SU-DHL-6 (cell line): Measurements from ENCODE around the gene IQSEC3.

Experiments used
- H2AFZ ChIP-seq: fragments of 200-600 bp; sonication (generic); 2 replicates; pipeline ENCODE4 v1.6.1; 2014; ENCODE audit warnings: low read depth, mild to moderate bottlenecking, moderate library complexity, mixed read lengths, antibody characterized with exemption, low read length; ENCODE audit not compliant: severe bottlenecking
- H3F3A ChIP-seq: fragments of 200-600 bp; shearing (Covaris generic); 2 replicates; pipeline ENCODE4 v1.6.0; 2016; ENCODE audit warnings: antibody characterized with exemption, mild to moderate bottlenecking; ENCODE audit not compliant: insufficient read depth
- H3K27ac ChIP-seq: fragments of 200-600 bp; sonication (generic); 2 replicates; pipeline ENCODE4 v1.5.1; 2016; ENCODE audit warnings: low read depth, mild to moderate bottlenecking, low read length, moderate library complexity, mixed read lengths
- H3K27me3 ChIP-seq: fragments of 200-600 bp; sonication (generic), shearing (Covaris generic); 2 replicates; pipeline ENCODE4 v1.6.0; 2014; ENCODE audit warnings: mild to moderate bottlenecking, low read length
- H3K36me3 ChIP-seq: fragments of 200-600 bp; sonication (generic); 2 replicates; pipeline ENCODE4 v1.6.1; 2014; ENCODE audit warnings: mild to moderate bottlenecking, low read length, mixed read lengths
- H3K4me2 ChIP-seq: fragments of 300-600, 200-600 bp; shearing (Covaris generic), sonication (generic); 2 replicates; pipeline ENCODE4 v1.6.0; 2014; ENCODE audit warnings: low read length, low read depth, mild to moderate bottlenecking; ENCODE audit not compliant: poor library complexity, severe bottlenecking
- H3K4me3 ChIP-seq: fragments of 200-600 bp; sonication (generic); 2 replicates; pipeline ENCODE4 v1.5.1; 2014; ENCODE audit warnings: antibody characterized with exemption, low read length, mild to moderate bottlenecking, mixed read lengths; ENCODE audit not compliant: insufficient read depth, poor library complexity, severe bottlenecking
- H3K79me2 ChIP-seq: fragments of 200-600 bp; sonication (generic); 2 replicates; pipeline ENCODE4 v1.6.1; 2014; ENCODE audit warnings: mild to moderate bottlenecking, low read length, moderate library complexity; ENCODE audit not compliant: insufficient read depth
- H3K9ac ChIP-seq: fragments of 200-600 bp; sonication (generic); 2 replicates; pipeline ENCODE4 v1.7.0; 2014; ENCODE audit warnings: mild to moderate bottlenecking, low read length
- H3K9me2 ChIP-seq: fragments of 200-600 bp; sonication (generic); replicated peaks from 2 replicates; pipeline ENCODE4 v1.6.1; 2014; ENCODE audit warnings: low read length; ENCODE audit not compliant: insufficient read depth
- H3K9me3 ChIP-seq: fragments of 200-600 bp; sonication (generic); 2 replicates; pipeline ENCODE4 v1.6.1; 2014; ENCODE audit warnings: low read length, mixed read lengths; ENCODE audit not compliant: insufficient read depth
- H4K20me1 ChIP-seq: fragments of 200-600 bp; sonication (generic); 2 replicates; pipeline ENCODE4 v1.6.1; 2014; ENCODE audit warnings: low read depth, mild to moderate bottlenecking, antibody characterized with exemption, low read length, moderate library complexity, mixed read lengths
- CTCF ChIP-seq: fragments of 200-600 bp; sonication (generic); IDR thresholded peaks from one replicate; pipeline ENCODE4 v1.5.1; 2017; ENCODE audit warnings: antibody characterized with exemption, mild to moderate bottlenecking, low read length, moderate library complexity; ENCODE audit not compliant: insufficient read depth, poor library complexity, severe bottlenecking
- EZH2phosphoT487 ChIP-seq: fragments of 200-600 bp; sonication (generic), shearing (Covaris generic); conservative IDR thresholded peaks from 2 replicates; pipeline ENCODE4 v1.6.1; 2018; ENCODE audit warnings: mild to moderate bottlenecking, antibody characterized with exemption, low read length, moderate library complexity, mixed read lengths

IQSEC3 gene

GRCh38 chr12:168763-169525 is 102.4 kb downstream of the IQSEC3 start:
- no peak overlapping the region for H3K4me3 ChIP-seq
- no peaks in the 10 kb centered on the region for H4K20me1 ChIP-seq
- no peak overlapping the region for H3K27ac ChIP-seq
- H3K36me3 ChIP-seq = no peaks in the 10 kb centered on the region
- H3K9me3 ChIP-seq = no peaks in the 10 kb centered on the region
- H3K9ac ChIP-seq = no peak overlapping the region
- TF ChIP-seq CTCF = no peak
- TF ChIP-seq EZH2phosphoT487 = no peak
- no peaks in the 10 kb centered on the region for H3F3A ChIP-seq
- no peak overlapping the region for H2AFZ ChIP-seq
- no peaks in the 10 kb centered on the region for H3K27me3 ChIP-seq
- H3K4me2 ChIP-seq = no peak overlapping the region
- H3K79me2 ChIP-seq = no peaks in the 10 kb centered on the region
- no peaks in the 10 kb centered on the region for H3K9me2 ChIP-seq

- no peak overlapping the region for H3K4me2 ChIP-seq
- no peak overlapping the region for H3K4me3 ChIP-seq
- no peaks in the 10 kb centered on the region for H3K36me3 ChIP-seq
These were observed 103.2 kb downstream of the IQSEC3 start for GRCh38 chr12:169528-170370.

GRCh38 chr12:170371-171225 is 104.0 kb downstream of the IQSEC3 start:
- no peaks in the 10 kb centered on the region for H3K79me2 ChIP-seq
- no peaks in the 10 kb centered on the region for H3K27me3 ChIP-seq
- no peaks in the 10 kb centered on the region for H3K9me3 ChIP-seq
- H3K4me2 ChIP-seq = no peak overlapping the region
- H3K27ac ChIP-seq = no peak overlapping the region
- no peak overlapping the region for H3K9ac ChIP-seq
- H3F3A ChIP-seq = no peaks in the 10 kb centered on the region
- TF ChIP-seq CTCF = no peak
- TF ChIP-seq EZH2phosphoT487 = no peak
- H3K4me3 ChIP-seq = no peak overlapping the region
- H4K20me1 ChIP-seq = no peaks in the 10 kb centered on the region
- H3K9me2 ChIP-seq = no peaks in the 10 kb centered on the region
- H2AFZ ChIP-seq = no peak overlapping the region
- H3K36me3 ChIP-seq = no peaks in the 10 kb centered on the region

More at GRCh38 chr12:169528-170370, 103.2 kb downstream of the IQSEC3 start:
- Histone ChIP-seq H3K27ac (no peak overlapping the region), H3K79me2 (no peaks in the 10 kb centered on the region), H3K27me3 (no peaks in the 10 kb centered on the region), H3K9me3 (no peaks in the 10 kb centered on the region), H2AFZ (no peak overlapping the region), H3K9me2 (no peaks in the 10 kb centered on the region), H3F3A (no peaks in the 10 kb centered on the region), H3K9ac (no peak overlapping the region), H4K20me1 (no peaks in the 10 kb centered on the region)
- no peak for TF ChIP-seq CTCF
